Mammary epithelial cell (primary cell): ENCODE data around the gene TRIM22.

Source experiments
- CTCF ChIP-seq, 2 donors: IDR thresholded peaks in 1 of 2; conservative IDR thresholded peaks in 1 of 2; 2 replicates each; pipeline ENCODE4 v1.5.1; 2011 to 2012; ENCODE audit warnings: inconsistent platforms in 2 of 2, low read length in 2 of 2, mild to moderate bottlenecking in 2 of 2, control low read depth in 1 of 2, low read depth in 1 of 2; ENCODE audit not compliant: insufficient read depth in 1 of 2; ENCODE audit errors: extremely low read depth in 1 of 2
- EZH2 ChIP-seq: IDR thresholded peaks from 2 replicates; pipeline ENCODE4 v1.6.1; 2012; ENCODE audit warnings: low read length, inconsistent platforms, borderline replicate concordance

GRCh38 chr11:5684036-5684645 is 5.4 kb upstream of the TRIM22 start:
- TF ChIP-seq CTCF (conservative IDR thresholded peaks at IDR 0.05 in 1 of 2, IDR thresholded peaks at IDR 0.05 in 1 of 2; ENCODE audit: extremely low read depth in 1 of 2, insufficient read depth in 1 of 2, low read depth in 1 of 2, low read length in 2 of 2) (no peak), EZH2 (no peak)
